ENCODE measurements around the gene SMYD3.

Gene SMYD3

GRCh38 chr1:246435421-246436041, 71.5 kb downstream of the SMYD3 start:
- POLR2A ChIA-PET = no interaction called here

DNA sequence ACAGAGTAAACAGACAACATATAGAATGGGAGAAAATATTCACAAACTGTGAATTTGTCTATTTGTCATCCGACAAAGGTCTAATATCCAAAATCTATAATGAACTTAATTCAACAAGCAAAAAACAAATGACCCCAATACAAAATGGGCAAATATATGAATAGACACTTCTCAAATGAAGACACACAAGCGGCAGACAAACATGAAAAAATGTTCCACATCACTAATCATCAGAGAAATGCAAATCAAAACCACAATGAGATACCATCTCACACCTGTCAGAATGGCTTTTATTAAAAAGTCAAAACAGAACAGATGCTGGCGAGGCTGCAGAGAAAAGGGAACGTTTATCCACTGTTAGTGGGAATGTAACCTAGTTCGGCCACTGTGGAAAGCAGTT, 72.7 kb downstream of the SMYD3 start:
- ChIA-PET POLR2A (no interaction called here), CTCF (no interaction called here)
- TF ChIP-seq FOXA1 (IDR thresholded peaks at IDR 0.05) (no peak), SUZ12 (IDR thresholded peaks at IDR 0.05) (no peak), L3MBTL2 (conservative IDR thresholded peaks at IDR 0.05) (no peak), CTBP1 (IDR thresholded peaks at IDR 0.05; ENCODE audit: borderline replicate concordance) (no peak), SP1 (IDR thresholded peaks at IDR 0.05) (no peak), ARNT (IDR thresholded peaks at IDR 0.05) (no peak), ELF4 (IDR thresholded peaks at IDR 0.05) (no peak), BHLHE40 (IDR thresholded peaks at IDR 0.05; ENCODE audit: borderline replicate concordance) (no peak), FOXM1 (IDR thresholded peaks at IDR 0.05; ENCODE audit: borderline replicate concordance) (no peak), PKNOX1 (IDR thresholded peaks at IDR 0.05) (no peak)
- no peak for DNase-seq (ENCODE audit: extremely low spot score)

More at GRCh38 chr1:246435421-246436041, 71.5 kb downstream of the SMYD3 start:
- no peak for TF ChIP-seq PKNOX1 (IDR thresholded peaks at IDR 0.05)
- no peak for TF ChIP-seq FOXA1 (IDR thresholded peaks at IDR 0.05)
- TF ChIP-seq CTBP1 (IDR thresholded peaks at IDR 0.05; ENCODE audit: borderline replicate concordance) = no peak
- no peak for DNase-seq (ENCODE audit: extremely low spot score)
- CTCF ChIA-PET = no interaction called here

- ChIA-PET CTCF (no interaction called here), POLR2A (no interaction called here)
- no peak for DNase-seq (ENCODE audit: extremely low spot score)
Observed at GRCh38 chr1:246428542-246429308, 78.4 kb downstream of the SMYD3 start.

DNA sequence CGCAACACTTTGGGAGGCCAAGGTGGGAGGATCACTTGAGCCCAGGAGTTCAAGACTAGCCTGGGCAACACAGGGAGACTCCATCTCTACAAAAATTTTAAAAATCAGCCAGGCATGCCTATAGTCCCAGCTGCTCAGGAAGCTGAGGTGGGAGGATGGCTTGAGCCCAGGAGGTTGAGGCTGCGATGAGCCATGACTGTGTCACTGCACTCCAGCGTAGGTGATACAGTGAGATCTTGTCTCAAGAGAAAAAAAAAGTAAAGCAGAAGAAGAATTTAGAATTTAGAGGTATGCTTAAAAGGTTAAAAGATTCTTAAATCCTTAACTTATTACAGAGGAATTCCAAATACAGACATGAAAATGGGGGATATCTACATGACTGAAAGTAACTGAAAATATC, 79.5 kb downstream of the SMYD3 start:
- ChIA-PET CTCF (no interaction called here), POLR2A (no interaction called here)
- TF ChIP-seq L3MBTL2 (conservative IDR thresholded peaks at IDR 0.05) (no peak), ELF4 (IDR thresholded peaks at IDR 0.05) (no peak), CTBP1 (IDR thresholded peaks at IDR 0.05; ENCODE audit: borderline replicate concordance) (no peak), NFRKB (IDR thresholded peaks at IDR 0.05) (no peak), FOXM1 (IDR thresholded peaks at IDR 0.05; ENCODE audit: borderline replicate concordance) (no peak), ARNT (IDR thresholded peaks at IDR 0.05) (no peak), FOXK2 (IDR thresholded peaks at IDR 0.05) (no peak)
- no peak for DNase-seq (ENCODE audit: extremely low spot score)

More at GRCh38 chr1:246428542-246429308, 78.4 kb downstream of the SMYD3 start:
- TF ChIP-seq BHLHE40 (IDR thresholded peaks at IDR 0.05; ENCODE audit: borderline replicate concordance) = no peak
- TF ChIP-seq L3MBTL2 (conservative IDR thresholded peaks at IDR 0.05) = no peak
- TF ChIP-seq HDGF (IDR thresholded peaks at IDR 0.05; ENCODE audit: borderline replicate concordance) = no peak

GRCh38 chr1:246425895-246426294, 81.2 kb downstream of the SMYD3 start:
- DNase-seq (ENCODE audit: extremely low spot score) = no peak
- POLR2A ChIA-PET = no interaction called here
- CTCF ChIA-PET = no interaction called here
- TF ChIP-seq FOXM1 (IDR thresholded peaks at IDR 0.05; ENCODE audit: borderline replicate concordance) (no peak), ZNF384 (IDR thresholded peaks at IDR 0.05) (no peak), TARDBP (IDR thresholded peaks at IDR 0.05) (no peak), L3MBTL2 (conservative IDR thresholded peaks at IDR 0.05) (no peak), FOXA1 (IDR thresholded peaks at IDR 0.05) (no peak), ARNT (IDR thresholded peaks at IDR 0.05) (no peak), CTBP1 (IDR thresholded peaks at IDR 0.05; ENCODE audit: borderline replicate concordance) (no peak), ELF4 (IDR thresholded peaks at IDR 0.05) (no peak)

- ChIA-PET CTCF (no interaction called here), POLR2A (no interaction called here)
- no peak for DNase-seq (ENCODE audit: extremely low spot score)
- no peak for TF ChIP-seq BHLHE40 (IDR thresholded peaks at IDR 0.05; ENCODE audit: borderline replicate concordance)
- no peak for TF ChIP-seq ELF4 (IDR thresholded peaks at IDR 0.05)
- TF ChIP-seq FOXA1 (IDR thresholded peaks at IDR 0.05) = no peak
Observed at GRCh38 chr1:246425139-246425794, 81.8 kb downstream of the SMYD3 start.

GRCh38 chr1:246420300-246420699, 86.8 kb downstream of the SMYD3 start:
- TF ChIP-seq L3MBTL2 (conservative IDR thresholded peaks at IDR 0.05) (no peak), FOXM1 (IDR thresholded peaks at IDR 0.05; ENCODE audit: borderline replicate concordance) (no peak), TARDBP (IDR thresholded peaks at IDR 0.05) (no peak), LEF1 (IDR thresholded peaks at IDR 0.05; ENCODE audit: borderline replicate concordance) (no peak), ELF4 (IDR thresholded peaks at IDR 0.05) (no peak), HDGF (IDR thresholded peaks at IDR 0.05; ENCODE audit: borderline replicate concordance) (no peak), FOXA1 (IDR thresholded peaks at IDR 0.05) (no peak), NFRKB (IDR thresholded peaks at IDR 0.05) (no peak), ARNT (IDR thresholded peaks at IDR 0.05) (no peak)
- DNase-seq (ENCODE audit: extremely low spot score) = no peak
- ChIA-PET POLR2A (no interaction called here), CTCF (no interaction called here)

Measured in HEK293T (cell line).